ENCODE measurements around the gene PPP1R1B. TPM values are rescaled to one million over a fixed set of nuclear protein-coding genes. Genes with fewer than 3 reads are reported as not detected.

PPP1R1B gene
- total and polyA plus RNA-seq, 9 of the 15 experiments (the other 6 are each of a cell fraction or from before 2014, with no cell fraction given): 0.07 to 0.18 (median 0.10) TPM; not detected in 4

GRCh38 chr17:39667945-39668924 is 41.5 kb downstream of the PPP1R1B start, which contains the start of gene PNMT (continued):
- TF ChIP-seq, protein P1, sequence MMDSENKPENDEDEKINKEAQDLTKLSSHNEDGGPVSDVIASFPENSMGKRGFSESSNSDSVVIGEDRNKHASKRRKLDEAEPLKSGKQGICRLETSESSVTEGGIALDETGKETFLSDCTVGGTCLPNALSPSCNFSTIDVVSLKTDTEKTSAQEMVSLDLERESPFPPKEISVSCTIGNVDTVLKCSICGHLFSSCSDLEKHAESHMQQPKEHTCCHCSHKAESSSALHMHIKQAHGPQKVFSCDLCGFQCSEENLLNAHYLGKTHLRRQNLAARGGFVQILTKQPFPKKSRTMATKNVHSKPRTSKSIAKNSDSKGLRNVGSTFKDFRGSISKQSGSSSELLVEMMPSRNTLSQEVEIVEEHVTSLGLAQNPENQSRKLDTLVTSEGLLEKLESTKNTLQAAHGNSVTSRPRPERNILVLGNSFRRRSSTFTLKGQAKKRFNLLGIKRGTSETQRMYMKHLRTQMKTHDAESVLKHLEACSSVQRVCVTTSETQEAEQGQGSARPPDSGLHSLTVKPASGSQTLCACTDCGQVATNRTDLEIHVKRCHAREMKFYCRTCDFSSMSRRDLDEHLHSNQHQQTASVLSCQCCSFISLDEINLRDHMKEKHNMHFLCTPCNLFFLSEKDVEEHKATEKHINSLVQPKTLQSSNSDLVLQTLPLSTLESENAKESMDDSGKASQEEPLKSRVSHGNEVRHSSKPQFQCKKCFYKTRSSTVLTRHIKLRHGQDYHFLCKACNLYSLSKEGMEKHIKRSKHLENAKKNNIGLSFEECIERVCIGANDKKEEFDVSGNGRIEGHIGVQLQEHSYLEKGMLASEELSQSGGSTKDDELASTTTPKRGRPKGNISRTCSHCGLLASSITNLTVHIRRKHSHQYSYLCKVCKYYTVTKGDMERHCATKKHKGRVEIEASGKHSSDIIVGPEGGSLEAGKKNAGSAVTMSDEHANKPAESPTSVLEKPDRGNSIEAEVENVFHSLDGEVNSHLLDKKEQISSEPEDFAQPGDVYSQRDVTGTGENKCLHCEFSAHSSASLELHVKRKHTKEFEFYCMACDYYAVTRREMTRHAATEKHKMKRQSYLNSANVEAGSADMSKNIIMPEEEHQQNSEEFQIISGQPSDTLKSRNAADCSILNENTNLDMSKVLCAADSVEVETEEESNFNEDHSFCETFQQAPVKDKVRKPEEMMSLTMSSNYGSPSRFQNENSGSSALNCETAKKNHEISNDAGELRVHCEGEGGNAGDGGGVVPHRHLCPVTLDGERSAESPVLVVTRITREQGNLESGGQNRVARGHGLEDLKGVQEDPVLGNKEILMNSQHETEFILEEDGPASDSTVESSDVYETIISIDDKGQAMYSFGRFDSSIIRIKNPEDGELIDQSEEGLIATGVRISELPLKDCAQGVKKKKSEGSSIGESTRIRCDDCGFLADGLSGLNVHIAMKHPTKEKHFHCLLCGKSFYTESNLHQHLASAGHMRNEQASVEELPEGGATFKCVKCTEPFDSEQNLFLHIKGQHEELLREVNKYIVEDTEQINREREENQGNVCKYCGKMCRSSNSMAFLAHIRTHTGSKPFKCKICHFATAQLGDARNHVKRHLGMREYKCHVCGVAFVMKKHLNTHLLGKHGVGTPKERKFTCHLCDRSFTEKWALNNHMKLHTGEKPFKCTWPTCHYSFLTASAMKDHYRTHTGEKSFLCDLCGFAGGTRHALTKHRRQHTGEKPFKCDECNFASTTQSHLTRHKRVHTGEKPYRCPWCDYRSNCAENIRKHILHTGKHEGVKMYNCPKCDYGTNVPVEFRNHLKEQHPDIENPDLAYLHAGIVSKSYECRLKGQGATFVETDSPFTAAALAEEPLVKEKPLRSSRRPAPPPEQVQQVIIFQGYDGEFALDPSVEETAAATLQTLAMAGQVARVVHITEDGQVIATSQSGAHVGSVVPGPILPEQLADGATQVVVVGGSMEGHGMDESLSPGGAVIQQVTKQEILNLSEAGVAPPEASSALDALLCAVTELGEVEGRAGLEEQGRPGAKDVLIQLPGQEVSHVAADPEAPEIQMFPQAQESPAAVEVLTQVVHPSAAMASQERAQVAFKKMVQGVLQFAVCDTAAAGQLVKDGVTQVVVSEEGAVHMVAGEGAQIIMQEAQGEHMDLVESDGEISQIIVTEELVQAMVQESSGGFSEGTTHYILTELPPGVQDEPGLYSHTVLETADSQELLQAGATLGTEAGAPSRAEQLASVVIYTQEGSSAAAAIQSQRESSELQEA (IDR thresholded peaks at IDR 0.05; ENCODE audit: low read depth): no peak
- no peak for TF ChIP-seq SRSF1 (IDR thresholded peaks at IDR 0.05; ENCODE audit: low read depth, low read length)
- no peak for TF ChIP-seq EWSR1 (IDR thresholded peaks at IDR 0.05; ENCODE audit: borderline replicate concordance, low read depth, partially characterized antibody)
- TF ChIP-seq MXI1 (IDR thresholded peaks at IDR 0.05; ENCODE audit: low read depth, low read length): no peak
- TF ChIP-seq TSC22D4 (tag; IDR thresholded peaks at IDR 0.05): no peak
- no peak for TF ChIP-seq ZNF586 (CRISPR knock-in tag; conservative IDR thresholded peaks at IDR 0.05)
- TF ChIP-seq AFF1 (IDR thresholded peaks at IDR 0.05; ENCODE audit: low read depth in 1 of 2, partially characterized antibody in 2 of 2): peak; percentile 37 to 52
- no peak for TF ChIP-seq NCOA2 (IDR thresholded peaks at IDR 0.05; ENCODE audit: partially characterized antibody in 2 of 2)
- TF ChIP-seq SAFB (IDR thresholded peaks at IDR 0.05; ENCODE audit: borderline replicate concordance, low read depth, low read length): no peak
- TF ChIP-seq ZNF830 (CRISPR knock-in tag; IDR thresholded peaks at IDR 0.05): no peak
- TF ChIP-seq TBP (optimal IDR thresholded peaks at IDR 0.05; ENCODE audit: low read depth, low read length): peak; percentile 73
- no peak for TF ChIP-seq ZZZ3 (IDR thresholded peaks at IDR 0.05)
